Measurements from ENCODE around the gene UBE2I. TPM values are rescaled to one million over a fixed set of nuclear protein-coding genes. Genes with fewer than 3 reads are reported as not detected.

The UBE2I gene
- total and polyA plus RNA-seq, 2 donors (not counting 1 experiment from before 2014, with no cell fraction given): 152 to 265 TPM

DNA sequence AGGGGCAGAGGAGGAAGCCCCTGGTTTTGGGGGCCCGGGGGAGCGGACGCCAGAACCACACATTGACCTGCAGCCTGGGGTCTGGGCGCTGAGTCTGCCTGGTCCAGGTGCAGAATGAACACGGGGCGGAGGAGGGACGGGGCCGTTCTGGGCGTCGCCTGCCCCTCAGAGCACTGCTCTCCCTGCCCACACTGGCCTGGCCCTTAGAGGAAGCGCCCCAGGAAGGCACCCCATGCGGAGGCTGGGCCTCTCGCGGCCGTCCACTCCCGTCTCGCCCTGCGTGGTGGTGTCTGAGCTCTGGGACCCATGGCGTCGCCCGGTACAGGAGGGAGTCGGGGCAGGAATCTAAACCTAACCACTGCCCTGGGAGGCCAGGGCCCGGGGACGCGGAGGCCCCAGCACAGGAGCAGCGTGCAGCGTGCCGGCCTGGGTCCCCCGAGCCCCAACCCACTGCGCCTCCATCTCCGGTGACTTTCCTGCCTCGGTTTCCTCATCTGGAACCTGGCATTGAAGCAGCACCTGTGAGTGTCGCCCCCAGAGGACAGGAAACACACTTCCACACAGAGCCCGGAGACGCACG is 49.2 kb upstream of the UBE2I start:
- ATAC-seq (ENCODE audit: low read depth) (no peak), DNase-seq (no peak)
- Histone ChIP-seq H2AFZ (ENCODE audit: insufficient read depth, low read depth, low read length, poor library complexity, severe bottlenecking) (no peak overlapping the region), H3K4me1 (ENCODE audit: control insufficient read depth in 2 of 2, insufficient read depth in 2 of 2, low read length in 2 of 2) (peaks cover 6 to 8% of the 10 kb centered on the region in 2 donors), H3K79me2 (ENCODE audit: control insufficient read depth, insufficient read depth, low read length) (no peaks in the 10 kb centered on the region), H3K27ac (ENCODE audit: low read length in 2 of 2) (no peak overlapping the region), H3K9me3 (ENCODE audit: control extremely low read depth in 1 of 3, control insufficient read depth in 2 of 3, insufficient read depth in 1 of 3, low read length in 2 of 3) (peaks cover 0 to 7% (median 0%) of the 10 kb centered on the region in 3 donors), H4K20me1 (ENCODE audit: control insufficient read depth, insufficient read depth, low read length, poor library complexity, severe bottlenecking) (no peaks in the 10 kb centered on the region), H3K36me3 (replicated peaks in 1 of 2; ENCODE audit: control extremely low read depth in 1 of 2, control insufficient read depth in 1 of 2, extremely low read depth in 1 of 2, insufficient read depth in 2 of 2, low read length in 1 of 2) (no peaks in the 10 kb centered on the region), H3K4me2 (replicated peaks; ENCODE audit: low read depth, low read length, poor library complexity, severe bottlenecking) (no peak overlapping the region), H3K27me3 (replicated peaks in 1 of 4; ENCODE audit: control extremely low read depth in 1 of 4, control insufficient read depth in 3 of 4, insufficient read depth in 4 of 4, low read length in 3 of 4) (peaks cover 0 to 62% (median 12%) of the 10 kb centered on the region in 4 experiments), H3K4me3 (ENCODE audit: control extremely low read depth in 1 of 5, extremely low read depth in 1 of 5, insufficient read depth in 1 of 5, low read depth in 2 of 5, low read length in 4 of 5) (no peak overlapping the region), H3K9ac (ENCODE audit: low read length) (no peak overlapping the region)
- Mint-ChIP-seq H3K27me3 (peaks cover 21% of the 10 kb centered on the region), H3K27ac (no peak overlapping the region), H3K4me3 (no peak overlapping the region), H3K9me3 (ENCODE audit: insufficient read depth) (peaks cover 5% of the 10 kb centered on the region), H3K4me1 (peaks cover 4% of the 10 kb centered on the region)
- ChIA-PET CTCF (no interaction called here), POLR2A (no interaction called here)
- intact Hi-C loops (cut with micrococcal nuclease): no loop called here
- WGBS (ENCODE audit: insufficient coverage): 76% methylated on average over 35 of the region's 36 CpGs
- no peak for TF ChIP-seq EZH2 (IDR thresholded peaks at IDR 0.05; ENCODE audit: borderline replicate concordance, insufficient read depth, low read depth, low read length, poor library complexity, severe bottlenecking)
- TF ChIP-seq, protein P1, sequence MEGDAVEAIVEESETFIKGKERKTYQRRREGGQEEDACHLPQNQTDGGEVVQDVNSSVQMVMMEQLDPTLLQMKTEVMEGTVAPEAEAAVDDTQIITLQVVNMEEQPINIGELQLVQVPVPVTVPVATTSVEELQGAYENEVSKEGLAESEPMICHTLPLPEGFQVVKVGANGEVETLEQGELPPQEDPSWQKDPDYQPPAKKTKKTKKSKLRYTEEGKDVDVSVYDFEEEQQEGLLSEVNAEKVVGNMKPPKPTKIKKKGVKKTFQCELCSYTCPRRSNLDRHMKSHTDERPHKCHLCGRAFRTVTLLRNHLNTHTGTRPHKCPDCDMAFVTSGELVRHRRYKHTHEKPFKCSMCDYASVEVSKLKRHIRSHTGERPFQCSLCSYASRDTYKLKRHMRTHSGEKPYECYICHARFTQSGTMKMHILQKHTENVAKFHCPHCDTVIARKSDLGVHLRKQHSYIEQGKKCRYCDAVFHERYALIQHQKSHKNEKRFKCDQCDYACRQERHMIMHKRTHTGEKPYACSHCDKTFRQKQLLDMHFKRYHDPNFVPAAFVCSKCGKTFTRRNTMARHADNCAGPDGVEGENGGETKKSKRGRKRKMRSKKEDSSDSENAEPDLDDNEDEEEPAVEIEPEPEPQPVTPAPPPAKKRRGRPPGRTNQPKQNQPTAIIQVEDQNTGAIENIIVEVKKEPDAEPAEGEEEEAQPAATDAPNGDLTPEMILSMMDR (IDR thresholded peaks at IDR 0.05): no peak

DNA sequence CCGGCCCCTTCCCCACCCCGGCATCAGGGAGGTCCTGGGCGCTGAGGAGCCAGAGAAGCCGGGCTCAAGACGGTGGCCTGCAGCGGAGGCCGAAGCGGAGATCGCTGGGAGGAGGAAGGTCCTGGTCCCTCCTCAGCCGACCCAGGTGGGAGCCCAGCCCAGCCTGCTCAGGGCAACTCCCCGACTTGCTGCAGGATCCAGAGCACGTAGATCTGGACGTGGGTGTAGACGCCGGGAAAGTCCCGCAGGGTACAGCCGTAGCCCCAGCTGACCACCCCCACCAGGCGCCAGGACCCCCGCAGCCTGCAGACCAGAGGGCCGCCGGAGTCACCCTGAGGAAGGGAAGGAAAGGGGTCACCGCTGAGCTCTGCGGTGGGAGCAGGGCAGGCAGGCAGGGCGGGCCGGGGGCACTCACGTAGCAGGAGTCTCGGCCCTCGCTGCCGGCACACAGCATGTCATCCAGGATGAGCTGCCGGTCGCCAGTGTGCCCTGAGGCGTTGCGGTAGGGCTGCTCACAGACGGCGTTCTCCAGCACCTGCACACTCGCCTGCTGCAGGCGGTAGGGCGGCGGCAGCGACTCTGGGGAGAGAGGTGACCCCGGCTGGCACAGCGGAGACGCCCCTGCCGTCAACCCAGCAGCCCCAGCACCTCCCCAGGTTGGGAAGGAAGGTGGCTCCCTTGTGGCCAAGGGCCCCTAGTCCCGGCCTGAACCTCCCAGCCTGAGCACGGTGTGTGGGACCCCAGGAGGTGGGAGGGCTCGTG is 48.1 kb upstream of the UBE2I start:
- peaks cover 4% of the 10 kb centered on the region for H3K4me1 Mint-ChIP-seq
- Histone ChIP-seq H3K4me1 (ENCODE audit: control insufficient read depth in 2 of 2, insufficient read depth in 2 of 2, low read length in 2 of 2) (peaks cover 6 to 8% of the 10 kb centered on the region in 2 donors), H3K36me3 (replicated peaks in 1 of 2; ENCODE audit: control extremely low read depth in 1 of 2, control insufficient read depth in 1 of 2, extremely low read depth in 1 of 2, insufficient read depth in 2 of 2, low read length in 1 of 2) (no peaks in the 10 kb centered on the region), H3K4me2 (replicated peaks; ENCODE audit: low read depth, low read length, poor library complexity, severe bottlenecking) (no peak overlapping the region), H3K27ac (ENCODE audit: low read length in 2 of 2) (no peak overlapping the region), H3K79me2 (ENCODE audit: control insufficient read depth, insufficient read depth, low read length) (no peaks in the 10 kb centered on the region), H3K9me3 (ENCODE audit: control extremely low read depth in 1 of 3, control insufficient read depth in 2 of 3, insufficient read depth in 1 of 3, low read length in 2 of 3) (peaks cover 0 to 8% (median 0%) of the 10 kb centered on the region in 3 donors), H3K9ac (ENCODE audit: low read length) (no peak overlapping the region), H3K27me3 (replicated peaks in 1 of 4; ENCODE audit: control extremely low read depth in 1 of 4, control insufficient read depth in 3 of 4, insufficient read depth in 4 of 4, low read length in 3 of 4) (peaks cover 0 to 60% (median 12%) of the 10 kb centered on the region in 4 experiments), H4K20me1 (ENCODE audit: control insufficient read depth, insufficient read depth, low read length, poor library complexity, severe bottlenecking) (no peaks in the 10 kb centered on the region), H2AFZ (ENCODE audit: insufficient read depth, low read depth, low read length, poor library complexity, severe bottlenecking) (no peak overlapping the region), H3K4me3 (ENCODE audit: control extremely low read depth in 1 of 5, extremely low read depth in 1 of 5, insufficient read depth in 1 of 5, low read depth in 2 of 5, low read length in 4 of 5) (no peak overlapping the region)
- H3K27me3 Mint-ChIP-seq: peaks cover 21% of the 10 kb centered on the region
- CTCF ChIA-PET: no interaction called here
- H3K27ac Mint-ChIP-seq: no peak overlapping the region
- POLR2A ChIA-PET: interaction anchor here (0.7 kb wide), 1 partner anchor 1506 kb away, joined by 4 read pairs; no protein-coding TSS in a partner anchor
- H3K4me3 Mint-ChIP-seq: no peak overlapping the region
- DNase-seq: no peak
- intact Hi-C loops (cut with micrococcal nuclease): no loop called here
- ATAC-seq (ENCODE audit: low read depth): no peak
- H3K9me3 Mint-ChIP-seq (ENCODE audit: insufficient read depth): peaks cover 5% of the 10 kb centered on the region
- no peak for TF ChIP-seq EZH2 (IDR thresholded peaks at IDR 0.05; ENCODE audit: borderline replicate concordance, insufficient read depth, low read depth, low read length, poor library complexity, severe bottlenecking)
- TF ChIP-seq, protein P1 (IDR thresholded peaks at IDR 0.05): no peak
- WGBS (ENCODE audit: insufficient coverage): 24% methylated on average over 35 of the region's 47 CpGs

Data from B cell (primary cell).